GM23338 (cell line): ENCODE data around the gene RAB3B.

Experiments used
- CREB1 ChIP-seq: fragments of 250-450 bp; sonication (Bioruptor Pico); IDR thresholded peaks from 2 replicates; pipeline ENCODE4 v1.5.0; 2020; ENCODE audit warnings: low read depth, mild to moderate bottlenecking, moderate library complexity
- CTCF ChIP-seq, 2 experiments: fragments of 200-600 bp in 1 of 2; sonication (generic) in 1 of 2; conservative IDR thresholded peaks; 2 replicates each; pipeline versions ENCODE4 v1.5.1 to v1.6.1; 2016 to 2017; ENCODE audit warnings: antibody characterized with exemption in 2 of 2, low read depth in 2 of 2, mild to moderate bottlenecking in 2 of 2, moderate library complexity in 1 of 2
- EZH2 ChIP-seq: fragments of 200-600 bp; sonication (generic); IDR thresholded peaks from one replicate; pipeline ENCODE4 v1.8.0; 2017; ENCODE audit warnings: antibody characterized with exemption, mild to moderate bottlenecking, low read depth; ENCODE audit not compliant: unreplicated experiment
- EZH2phosphoT487 ChIP-seq: fragments of 200-600 bp; sonication (generic); IDR thresholded peaks from one replicate; pipeline ENCODE4 v1.8.1; 2018; ENCODE audit warnings: antibody characterized with exemption; ENCODE audit not compliant: unreplicated experiment
- JUNB ChIP-seq: IDR thresholded peaks from one replicate; pipeline ENCODE4 v1.6.1; 2016; ENCODE audit warnings: antibody characterized with exemption; ENCODE audit not compliant: unreplicated experiment
- NANOG ChIP-seq: IDR thresholded peaks from 2 replicates; pipeline ENCODE4 v1.6.1; 2016; ENCODE audit warnings: antibody characterized with exemption, borderline replicate concordance
- POLR2AphosphoS5 ChIP-seq: IDR thresholded peaks from 2 replicates; pipeline ENCODE4 v1.6.1; 2016; ENCODE audit warnings: antibody characterized with exemption, low read depth
- REST ChIP-seq: IDR thresholded peaks from one replicate; pipeline ENCODE4 v1.6.1; 2018; ENCODE audit warnings: antibody characterized with exemption; ENCODE audit not compliant: unreplicated experiment

- TF ChIP-seq CTCF (conservative IDR thresholded peaks at IDR 0.05; ENCODE audit: low read depth in 2 of 2) = no peak
- no peak for TF ChIP-seq POLR2AphosphoS5
- TF ChIP-seq JUNB = no peak
- no peak for TF ChIP-seq EZH2phosphoT487
- no peak for TF ChIP-seq REST
- no peak for TF ChIP-seq EZH2
- TF ChIP-seq CREB1 (CRISPR knock-in tag) = no peak
- TF ChIP-seq NANOG = no peak
Measured at GRCh38 chr1:51982161-51982560, 8.3 kb downstream of the RAB3B start.
